Measurements from ENCODE around the gene ZNF862. TPM values are rescaled to one million over a fixed set of nuclear protein-coding genes. Genes with fewer than 3 reads are reported as not detected.
"Not testable (repeated sequence)": the region's sequence is repeated elsewhere in the genome, so short reads cannot be mapped to it uniquely, and the experiment has no call there.

The ZNF862 gene
- total RNA-seq, 6 donors from 2014 or later = 7.1 to 31.4 (median 16.7) TPM

DNA sequence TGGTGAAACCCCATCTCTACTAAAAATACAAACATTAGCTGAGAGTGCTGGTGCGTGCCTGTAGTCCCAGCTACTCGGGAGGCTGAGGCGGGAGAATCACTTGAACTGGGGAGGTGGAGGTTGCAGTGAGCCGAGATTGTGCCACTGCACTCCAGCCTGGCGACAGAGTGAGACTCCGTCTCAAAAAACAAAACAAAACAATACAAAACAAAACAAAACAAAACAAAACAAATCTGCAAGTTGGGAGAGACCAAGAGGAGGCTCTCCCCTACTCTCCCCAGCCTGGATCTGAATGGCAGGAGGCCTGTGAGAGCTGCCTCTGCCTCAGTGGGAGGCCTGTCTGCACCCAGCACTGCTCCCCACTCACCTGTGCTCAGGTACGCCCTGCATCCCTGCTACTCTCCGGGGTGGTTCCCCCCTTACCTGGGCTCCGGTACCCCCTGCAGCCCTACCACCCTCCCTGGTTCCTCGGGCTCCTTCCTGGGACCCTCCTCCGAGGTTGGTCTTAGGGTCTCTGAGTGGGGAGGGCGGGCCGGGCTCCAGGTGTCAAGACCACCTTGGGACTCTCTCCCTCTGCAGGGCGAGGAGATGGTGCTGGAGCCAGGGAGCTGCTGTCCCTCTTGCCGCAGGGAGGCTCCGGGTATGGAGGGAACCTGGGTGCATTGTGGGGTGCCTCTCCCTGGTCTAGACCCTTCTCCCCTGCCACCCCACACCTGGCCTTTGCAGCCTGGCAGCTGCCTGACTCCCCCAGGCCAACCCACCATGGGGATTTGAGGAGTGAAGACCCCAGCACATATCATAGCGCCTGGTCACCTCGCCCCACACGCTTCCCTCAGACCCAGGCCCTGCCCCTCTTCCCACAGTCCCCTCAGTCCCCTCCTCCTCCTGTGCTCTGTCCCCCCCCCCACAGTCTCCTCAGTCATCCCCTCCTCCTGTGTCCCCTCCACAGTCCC lies 9.5 kb upstream of the ZNF862 start:
- no peaks in the 10 kb centered on the region for H3K4me1 ChIP-seq
- 86 to 90% methylated on average over 12 to 19 of the region's 19 CpGs for WGBS, 2 donors
- H3K9me3 ChIP-seq = no peaks in the 10 kb centered on the region
- TF ChIP-seq POLR2A (IDR thresholded peaks at IDR 0.05) (no peak), POLR2AphosphoS5 (IDR thresholded peaks at IDR 0.05) (no peak), EP300 (IDR thresholded peaks at IDR 0.05) (no peak)
- TF ChIP-seq, protein P1, sequence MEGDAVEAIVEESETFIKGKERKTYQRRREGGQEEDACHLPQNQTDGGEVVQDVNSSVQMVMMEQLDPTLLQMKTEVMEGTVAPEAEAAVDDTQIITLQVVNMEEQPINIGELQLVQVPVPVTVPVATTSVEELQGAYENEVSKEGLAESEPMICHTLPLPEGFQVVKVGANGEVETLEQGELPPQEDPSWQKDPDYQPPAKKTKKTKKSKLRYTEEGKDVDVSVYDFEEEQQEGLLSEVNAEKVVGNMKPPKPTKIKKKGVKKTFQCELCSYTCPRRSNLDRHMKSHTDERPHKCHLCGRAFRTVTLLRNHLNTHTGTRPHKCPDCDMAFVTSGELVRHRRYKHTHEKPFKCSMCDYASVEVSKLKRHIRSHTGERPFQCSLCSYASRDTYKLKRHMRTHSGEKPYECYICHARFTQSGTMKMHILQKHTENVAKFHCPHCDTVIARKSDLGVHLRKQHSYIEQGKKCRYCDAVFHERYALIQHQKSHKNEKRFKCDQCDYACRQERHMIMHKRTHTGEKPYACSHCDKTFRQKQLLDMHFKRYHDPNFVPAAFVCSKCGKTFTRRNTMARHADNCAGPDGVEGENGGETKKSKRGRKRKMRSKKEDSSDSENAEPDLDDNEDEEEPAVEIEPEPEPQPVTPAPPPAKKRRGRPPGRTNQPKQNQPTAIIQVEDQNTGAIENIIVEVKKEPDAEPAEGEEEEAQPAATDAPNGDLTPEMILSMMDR (IDR thresholded peaks at IDR 0.05) = no peak
- H3K36me3 ChIP-seq = no peaks in the 10 kb centered on the region
- no peak overlapping the region for H3K27ac ChIP-seq
- DNase-seq (no peak), ATAC-seq (ENCODE audit: low FRiP score in 2 of 2) (no peak)
- H3K4me3 ChIP-seq = no peak overlapping the region
- H3K27me3 ChIP-seq = no peaks in the 10 kb centered on the region

DNA sequence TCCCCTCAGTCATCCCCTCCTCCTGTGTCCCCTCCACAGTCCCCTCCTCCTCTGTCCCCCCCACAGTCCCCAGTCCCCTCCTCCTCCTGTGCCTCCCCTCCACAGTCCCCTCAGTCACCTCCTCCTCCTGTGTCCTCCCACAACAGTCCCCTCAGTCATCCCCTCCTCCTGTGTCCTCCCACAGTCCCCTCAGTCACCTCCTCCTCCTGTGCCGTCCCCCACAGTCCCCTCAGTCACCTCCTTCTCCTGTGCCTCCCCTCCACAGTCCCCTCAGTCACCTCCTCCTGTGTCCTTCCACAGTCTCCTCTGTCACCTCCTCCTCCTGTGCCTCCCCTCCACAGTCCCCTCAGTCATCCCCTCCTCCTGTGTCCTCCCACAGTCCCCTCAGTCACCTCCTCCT lies 7.6 kb upstream of the ZNF862 start:
- not testable (repeated sequence) for H3K27ac ChIP-seq; H3K4me1 ChIP-seq; H3K27me3 ChIP-seq; H3K36me3 ChIP-seq; ATAC-seq (ENCODE audit: low FRiP score in 2 of 2); DNase-seq; H3K4me3 ChIP-seq; H3K9me3 ChIP-seq
- WGBS, 2 donors = 67 to 77% methylated on average over 1 of the region's 1 CpG

DNA sequence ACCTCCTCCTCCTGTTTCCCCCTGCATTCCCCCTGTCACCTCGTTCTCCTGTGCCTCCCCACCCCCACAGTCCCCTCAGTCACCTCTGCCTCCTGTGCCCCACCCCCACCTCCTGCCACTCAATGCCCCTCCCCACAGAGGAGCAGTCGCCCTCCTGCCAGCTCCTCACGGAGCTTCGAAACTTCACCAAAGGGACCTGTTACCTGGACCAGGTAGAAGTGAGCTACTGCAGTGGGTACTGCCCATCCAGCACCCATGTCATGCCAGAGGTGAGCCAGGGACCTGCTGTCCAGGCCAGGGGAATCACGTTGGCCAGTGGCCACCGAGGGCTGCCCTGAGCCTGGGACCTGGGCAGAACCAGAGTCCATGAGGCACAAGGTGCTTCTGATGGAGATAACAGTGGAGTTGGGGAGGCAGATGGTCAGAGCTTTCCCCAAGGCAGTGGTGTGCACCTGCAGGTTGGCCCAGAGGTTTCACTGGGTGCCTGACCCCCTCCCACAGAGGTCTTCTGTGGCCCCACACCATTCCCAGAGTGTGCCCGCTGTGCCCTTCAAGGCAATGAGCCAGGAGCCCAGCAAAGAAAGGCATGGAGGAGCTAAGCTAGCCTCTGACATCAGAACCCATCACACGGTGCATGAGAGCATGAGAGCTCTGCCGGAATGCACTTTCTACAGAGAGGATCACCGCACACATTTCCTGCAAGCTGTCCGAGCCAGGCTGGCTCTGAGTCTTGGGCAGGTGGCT lies 7.0 kb upstream of the ZNF862 start:
- no peak overlapping the region for H3K27ac ChIP-seq
- no peaks in the 10 kb centered on the region for H3K4me1 ChIP-seq
- H3K4me3 ChIP-seq = no peak overlapping the region
- DNase-seq = peak in 1 of 2 donors; percentile 17
- H3K27me3 ChIP-seq = no peaks in the 10 kb centered on the region
- TF ChIP-seq, protein P1 (IDR thresholded peaks at IDR 0.05) = no peak
- no peak for TF ChIP-seq POLR2A (IDR thresholded peaks at IDR 0.05)
- WGBS, 2 donors = 59 to 70% methylated on average over 5 to 11 of the region's 11 CpGs
- no peaks in the 10 kb centered on the region for H3K36me3 ChIP-seq
- no peaks in the 10 kb centered on the region for H3K9me3 ChIP-seq
- ATAC-seq (ENCODE audit: low FRiP score in 2 of 2) = no peak

DNA sequence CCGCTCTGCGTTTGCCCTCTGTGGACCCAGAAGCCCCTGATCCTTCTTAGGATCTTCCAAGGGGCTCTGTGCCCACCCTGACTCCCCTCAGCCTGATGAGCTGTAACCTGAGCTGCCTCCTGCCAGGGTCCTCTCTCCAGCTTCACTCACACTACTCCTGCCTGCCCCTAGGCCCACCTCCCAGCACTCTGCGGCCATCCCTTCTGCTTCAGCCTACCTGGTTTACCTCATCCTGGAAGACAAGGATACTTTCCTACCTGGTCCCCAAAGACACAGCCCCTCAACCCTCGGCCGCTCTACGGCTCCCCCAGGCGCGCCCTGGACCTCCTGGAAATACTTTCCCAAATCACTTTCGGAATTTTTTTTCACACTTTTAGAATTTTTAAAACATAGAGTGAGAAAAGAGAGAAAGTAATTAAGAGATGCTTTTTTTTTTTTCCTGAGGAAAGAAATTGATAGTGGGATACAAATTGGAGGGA lies 6.4 kb upstream of the ZNF862 start:
- DNase-seq = peak in 1 of 2 donors; percentile 46
- TF ChIP-seq EP300 (IDR thresholded peaks at IDR 0.05) (no peak), POLR2AphosphoS5 (IDR thresholded peaks at IDR 0.05) (no peak), POLR2A (IDR thresholded peaks at IDR 0.05) (no peak)
- TF ChIP-seq, protein P1 (IDR thresholded peaks at IDR 0.05) = no peak

DNA sequence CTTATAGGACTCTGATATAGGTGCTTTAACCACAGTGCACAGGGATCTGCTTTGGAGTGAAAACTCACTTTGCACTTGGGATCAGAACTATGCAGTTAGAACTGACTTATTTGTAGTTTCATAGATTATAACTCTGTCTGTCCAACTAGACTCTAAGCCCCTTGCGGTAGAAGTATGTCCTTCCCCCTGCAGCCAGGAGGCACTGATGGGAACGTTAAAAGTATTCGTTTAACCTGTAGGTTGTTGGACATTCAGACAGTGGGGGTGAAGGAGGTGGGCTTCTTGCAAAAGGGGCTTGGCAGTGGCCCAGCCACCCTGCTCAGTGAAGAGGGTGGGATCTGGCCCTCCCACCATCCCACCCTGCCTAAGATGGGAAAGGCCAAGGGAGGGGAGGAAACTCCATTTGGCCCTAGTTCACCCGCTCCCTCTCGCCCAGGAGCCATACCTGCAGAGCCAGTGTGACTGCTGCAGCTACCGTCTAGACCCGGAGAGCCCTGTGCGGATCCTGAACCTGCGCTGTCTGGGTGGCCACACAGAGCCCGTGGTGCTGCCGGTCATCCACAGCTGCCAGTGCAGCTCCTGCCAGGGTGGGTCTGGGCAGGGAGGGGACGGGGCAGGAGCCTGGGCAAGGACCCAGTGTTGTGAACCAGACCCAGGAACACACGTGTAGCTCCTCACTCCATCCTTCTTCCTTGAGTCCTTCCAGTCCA lies 5.7 kb upstream of the ZNF862 start:
- no peak for TF ChIP-seq POLR2AphosphoS5 (IDR thresholded peaks at IDR 0.05)
- TF ChIP-seq, protein P1 (IDR thresholded peaks at IDR 0.05) = no peak
- peak in 1 of 2 donors; percentile 56 for DNase-seq
- Histone ChIP-seq H3K4me3 (no peak overlapping the region), H3K9me3 (no peaks in the 10 kb centered on the region), H3K27ac (no peak overlapping the region), H3K36me3 (no peaks in the 10 kb centered on the region), H3K4me1 (no peaks in the 10 kb centered on the region), H3K27me3 (no peaks in the 10 kb centered on the region)
- ATAC-seq (ENCODE audit: low FRiP score in 2 of 2) = peak in 1 of 2 donors; percentile 20
- WGBS, 2 donors = 73 to 84% methylated on average over 9 to 11 of the region's 13 CpGs

More for the DNA sequence above, 6.4 kb upstream of the ZNF862 start:
- Histone ChIP-seq H3K4me1 (no peaks in the 10 kb centered on the region), H3K27me3 (no peaks in the 10 kb centered on the region), H3K9me3 (no peaks in the 10 kb centered on the region), H3K27ac (no peak overlapping the region), H3K36me3 (no peaks in the 10 kb centered on the region), H3K4me3 (no peak overlapping the region)
- no peak for ATAC-seq (ENCODE audit: low FRiP score in 2 of 2)
- WGBS, 2 donors = 87 to 90% methylated on average over 9 of the region's 9 CpGs
